Right atrium auricular region (tissue), 2 donors: ENCODE data around the gene PRELID3B. TPM values are rescaled to one million over a fixed set of nuclear protein-coding genes. Genes with fewer than 3 reads are reported as not detected.
A peak's percentile ranks its signal among the peaks of the same experiment; 100 is the strongest.

ENCODE experiments used
- DNase-seq: peaks from one replicate; pipeline ENCODE4 v3.0.0-alpha.2; 2019; ENCODE audit warnings: low spot score
- H3K27ac ChIP-seq, 2 donors: fragments of 200-600 bp; sonication (generic); 1 replicate in 1 of 2; 2 replicates in 1 of 2; pipeline ENCODE4 v1.5.1; 2016 to 2019
- H3K27me3 ChIP-seq, 2 donors: fragments of 200-600 bp; sonication (generic); one replicate each; pipeline versions ENCODE4 v1.5.1 to v1.6.0; 2017 to 2019
- H3K36me3 ChIP-seq: fragments of 200-600 bp; sonication (generic); one replicate; pipeline ENCODE4 v1.5.1; 2016
- H3K4me1 ChIP-seq, 2 donors: fragments of 200-600 bp; sonication (generic); one replicate each; pipeline versions ENCODE4 v1.5.1 to v1.6.0; 2017 to 2019
- H3K4me3 ChIP-seq, 2 donors: fragments of 200-600 bp; sonication (generic); 1 replicate in 1 of 2; 2 replicates in 1 of 2; pipeline ENCODE4 v1.5.1; 2017 to 2019; ENCODE audit warnings: mild to moderate bottlenecking in 1 of 2, moderate library complexity in 1 of 2
- H3K9me3 ChIP-seq, 2 donors: fragments of 200-600 bp; sonication (generic); one replicate each; pipeline ENCODE4 v1.5.1; 2019
- CTCF ChIP-seq, 2 donors: fragments of 200-600 bp; sonication (generic); IDR thresholded peaks; one replicate each; pipeline ENCODE4 v1.5.1; 2019; ENCODE audit warnings: antibody characterized with exemption in 2 of 2
- total RNA-seq, 2 donors: library from RNA; depleted of rRNA; stranded (reverse); fragments of >200 nt; gene quantifications; one replicate each; pipeline ENCODE4 v1.1.0, GENCODE V29; 2016

The PRELID3B gene
- total RNA-seq, 2 donors from 2014 or later, result 34.6 to 35.2 TPM

GRCh38 chr20:59010321-59010994 lies 32.1 kb downstream of the PRELID3B start:
- Histone ChIP-seq H3K9me3 (no peaks in the 10 kb centered on the region), H3K4me3 (no peak overlapping the region), H3K36me3 (no peaks in the 10 kb centered on the region), H3K4me1 (peaks cover 0 to 69% of the 10 kb centered on the region in 2 donors), H3K27me3 (no peaks in the 10 kb centered on the region), H3K27ac (peak overlapping the region; percentile 20 to 41)
- no peak for TF ChIP-seq CTCF (IDR thresholded peaks at IDR 0.05)
- peak; percentile 52 for DNase-seq

- DNase-seq, result no peak
- no peaks in the 10 kb centered on the region for H3K27me3 ChIP-seq
- no peak overlapping the region for H3K27ac ChIP-seq
- no peaks in the 10 kb centered on the region for H3K9me3 ChIP-seq
- peaks cover 0 to 69% of the 10 kb centered on the region in 2 donors for H3K4me1 ChIP-seq
- no peak for TF ChIP-seq CTCF (IDR thresholded peaks at IDR 0.05)
- H3K36me3 ChIP-seq, result peaks cover 7% of the 10 kb centered on the region
- no peak overlapping the region for H3K4me3 ChIP-seq
Measured at GRCh38 chr20:59008715-59009336, 33.8 kb downstream of the PRELID3B start.

GRCh38 chr20:59007665-59008511 lies 34.7 kb downstream of the PRELID3B start:
- H3K27ac ChIP-seq, result peak overlapping the region; percentile 89 to 92
- peak overlapping the region; percentile 86 to 93 for H3K4me3 ChIP-seq
- H3K4me1 ChIP-seq, result peaks cover 0 to 78% of the 10 kb centered on the region in 2 donors
- peaks cover 15% of the 10 kb centered on the region for H3K36me3 ChIP-seq
- H3K27me3 ChIP-seq, result no peaks in the 10 kb centered on the region
- H3K9me3 ChIP-seq, result no peaks in the 10 kb centered on the region
- DNase-seq, result no peak
- TF ChIP-seq CTCF (IDR thresholded peaks at IDR 0.05), result no peak

- peaks cover 0 to 79% of the 10 kb centered on the region in 2 donors for H3K4me1 ChIP-seq
- no peaks in the 10 kb centered on the region for H3K27me3 ChIP-seq
- no peak for DNase-seq
- no peak for TF ChIP-seq CTCF (IDR thresholded peaks at IDR 0.05)
- peak within 1 kb of the TSS; percentile 89 to 92 for H3K27ac ChIP-seq
- peaks cover 15% of the 10 kb centered on the region for H3K36me3 ChIP-seq
- no peaks in the 10 kb centered on the region for H3K9me3 ChIP-seq
- peak within 1 kb of the TSS; percentile 86 to 93 for H3K4me3 ChIP-seq
Measured at GRCh38 chr20:59006864-59007664, 35.5 kb downstream of the PRELID3B start, which contains the start of gene CTSZ. Gene CTSZ, minus strand, starts transcription at chr20:59007254. Its CDS starts 126 bp downstream, at chr20:59007128.

GRCh38 chr20:59006167-59006863 lies 36.3 kb downstream of the PRELID3B start:
- H3K27me3 ChIP-seq, result no peaks in the 10 kb centered on the region
- peaks cover 22% of the 10 kb centered on the region for H3K36me3 ChIP-seq
- peak overlapping the region; percentile 86 to 93 for H3K4me3 ChIP-seq
- H3K9me3 ChIP-seq, result no peaks in the 10 kb centered on the region
- no peak for TF ChIP-seq CTCF (IDR thresholded peaks at IDR 0.05)
- peaks cover 0 to 76% of the 10 kb centered on the region in 2 donors for H3K4me1 ChIP-seq
- H3K27ac ChIP-seq, result peak overlapping the region; percentile 89 to 92
- DNase-seq, result no peak
